GM12891 (cell line): ENCODE results near the gene ELP1.
"Not testable (repeated sequence)": the region's sequence is repeated elsewhere in the genome, so short reads cannot be mapped to it uniquely, and the experiment has no call there.

Experiments
- DNase-seq: peaks from one replicate; pipeline ENCODE4 v3.0.0; 2011; ENCODE audit warnings: low spot score; ENCODE audit not compliant: insufficient read length
- FAIRE-seq: peaks from 2 replicates; lab custom pipeline; 2011; peaks lifted over from hg19 to GRCh38; lab: Jason Lieb, UNC
- PAX5 ChIP-seq: IDR thresholded peaks from 2 replicates; pipeline ENCODE4 v1.6.1; 2011; ENCODE audit warnings: low read length, moderate library complexity, mild to moderate bottlenecking; ENCODE audit not compliant: insufficient read depth, severe bottlenecking
- POLR2A ChIP-seq: IDR thresholded peaks from 2 replicates; pipeline ENCODE4 v1.6.1; 2011; ENCODE audit warnings: low read depth, low read length, control low read depth
- POLR2AphosphoS5 ChIP-seq: IDR thresholded peaks from 2 replicates; pipeline ENCODE4 v1.6.1; 2011; ENCODE audit warnings: low read depth, low read length, control low read depth
- POU2F2 ChIP-seq: IDR thresholded peaks from 2 replicates; pipeline ENCODE4 v1.6.1; 2011; ENCODE audit warnings: low read depth, mild to moderate bottlenecking, control low read depth, low read length, moderate library complexity
- SPI1 ChIP-seq: IDR thresholded peaks from 2 replicates; pipeline ENCODE4 v1.6.1; 2011; ENCODE audit warnings: low read depth, low read length, control low read depth
- TAF1 ChIP-seq: IDR thresholded peaks from 2 replicates; pipeline ENCODE4 v1.6.1; 2011; ENCODE audit warnings: low read depth, low read length, control low read depth

ELP1 gene

GRCh38 chr9:108904161-108904560, 29.8 kb downstream of the ELP1 start:
- TF ChIP-seq PAX5, result no peak
- no peak for TF ChIP-seq SPI1
- no peak for TF ChIP-seq POLR2A
- TF ChIP-seq TAF1, result no peak
- TF ChIP-seq POLR2AphosphoS5, result no peak
- no peak for TF ChIP-seq POU2F2
- FAIRE-seq (no peak), DNase-seq (no peak)

- no peak for FAIRE-seq
- DNase-seq, result no peak
- TF ChIP-seq SPI1, result no peak
- TF ChIP-seq TAF1, result no peak
- TF ChIP-seq POLR2A, result no peak
- no peak for TF ChIP-seq POLR2AphosphoS5
- no peak for TF ChIP-seq POU2F2
- TF ChIP-seq PAX5, result no peak
Measured at GRCh38 chr9:108903420-108904103, 30.4 kb downstream of the ELP1 start.

GRCh38 chr9:108900176-108900575, 33.7 kb downstream of the ELP1 start:
- FAIRE-seq, result no peak

GRCh38 chr9:108899023-108899695, 34.8 kb downstream of the ELP1 start:
- not testable (repeated sequence) for FAIRE-seq, DNase-seq

More at GRCh38 chr9:108900176-108900575, 33.7 kb downstream of the ELP1 start:
- TF ChIP-seq PAX5, result no peak
- no peak for TF ChIP-seq POLR2AphosphoS5
- no peak for TF ChIP-seq SPI1
- no peak for TF ChIP-seq TAF1
- no peak for TF ChIP-seq POLR2A
- TF ChIP-seq POU2F2, result no peak
- DNase-seq, result no peak

GRCh38 chr9:108897324-108898096, 36.4 kb downstream of the ELP1 start:
- no peak for FAIRE-seq
- DNase-seq, result no peak
- TF ChIP-seq PAX5, result no peak
- TF ChIP-seq POU2F2, result no peak
- TF ChIP-seq SPI1, result no peak
- TF ChIP-seq TAF1, result no peak
- no peak for TF ChIP-seq POLR2AphosphoS5
- no peak for TF ChIP-seq POLR2A

- DNase-seq, result no peak
- TF ChIP-seq SPI1 (no peak), POU2F2 (no peak), POLR2A (no peak)
- FAIRE-seq, result no peak
Measured at GRCh38 chr9:108894225-108894997, 39.5 kb downstream of the ELP1 start.

- FAIRE-seq (no peak), DNase-seq (no peak)
- TF ChIP-seq SPI1 (no peak), TAF1 (no peak), POU2F2 (no peak), PAX5 (no peak), POLR2A (no peak), POLR2AphosphoS5 (no peak)
Measured at GRCh38 chr9:108889649-108890067, 44.3 kb downstream of the ELP1 start.

- DNase-seq, FAIRE-seq: not testable (repeated sequence)
Measured at GRCh38 chr9:108886594-108887271, 47.2 kb downstream of the ELP1 start.

GRCh38 chr9:108885643-108886348, 48.1 kb downstream of the ELP1 start:
- TF ChIP-seq PAX5 (no peak), SPI1 (0 out of 2 replicates have a peak, but pooled peaks have one; percentile 10), POLR2A (no peak), POU2F2 (peak; percentile 79), POLR2AphosphoS5 (0 out of 2 replicates have a peak, but pooled peaks have one; percentile 33), TAF1 (no peak)
- FAIRE-seq, result peak; percentile 86
- peak; percentile 42 for DNase-seq
